ENCODE data around the gene TBC1D5. TPM values are rescaled to one million over a fixed set of nuclear protein-coding genes. Genes with fewer than 3 reads are reported as not detected.

Gene TBC1D5
- total RNA-seq, 2 experiments from 2014 or later: 54.4 to 57.2 TPM

GRCh38 chr3:17190353-17191078 lies 551.9 kb downstream of the TBC1D5 start:
- DNase-seq: no peak
- H3K36me3 Mint-ChIP-seq (ENCODE audit: low read depth): peaks cover 4% of the 10 kb centered on the region
- H3K9me3 Mint-ChIP-seq: no peaks in the 10 kb centered on the region
- no peak overlapping the region for H3K27ac Mint-ChIP-seq
- intact Hi-C loops (cut with micrococcal nuclease): no loop called here
- H3K4me3 Mint-ChIP-seq: no peak overlapping the region
- H3K27me3 Mint-ChIP-seq (ENCODE audit: low read depth): no peaks in the 10 kb centered on the region
- H3K4me1 Mint-ChIP-seq (ENCODE audit: low read depth): peaks cover 9% of the 10 kb centered on the region
- CTCF ChIA-PET: interaction anchor here (0.6 kb wide), 1 partner anchor 36 kb away, joined by 3 read pairs; no protein-coding TSS in a partner anchor

DNA sequence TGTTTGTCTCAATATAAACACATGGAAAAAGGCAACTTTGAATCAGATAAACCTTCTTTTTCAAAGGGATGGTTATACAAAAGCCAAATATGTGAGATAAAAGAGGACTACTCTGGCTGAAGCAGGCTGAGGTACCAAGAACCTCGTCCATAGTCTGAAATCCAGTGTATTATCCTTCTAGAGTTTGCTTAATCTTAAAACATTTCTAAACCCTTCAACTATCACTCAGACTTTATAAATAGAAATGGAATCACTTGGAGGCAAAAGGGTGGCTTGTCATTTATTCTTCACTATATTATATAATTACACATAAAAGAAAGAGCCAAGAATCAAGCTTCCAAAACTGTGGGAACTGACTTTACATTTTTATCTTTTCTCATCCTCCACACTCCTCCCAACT lies 554.1 kb downstream of the TBC1D5 start:
- peaks cover 10% of the 10 kb centered on the region for H3K4me1 Mint-ChIP-seq (ENCODE audit: low read depth)
- H3K36me3 Mint-ChIP-seq (ENCODE audit: low read depth): peaks cover 11% of the 10 kb centered on the region
- H3K4me3 Mint-ChIP-seq: no peak overlapping the region
- H3K27me3 Mint-ChIP-seq (ENCODE audit: low read depth): no peaks in the 10 kb centered on the region
- H3K27ac Mint-ChIP-seq: no peak overlapping the region
- H3K9me3 Mint-ChIP-seq: no peaks in the 10 kb centered on the region
- CTCF ChIA-PET: interaction anchor here (1.1 to 1.4 kb wide), 2 partner anchors 18 to 20 kb away, joined by 3 read pairs; no protein-coding TSS in a partner anchor
- intact Hi-C loops (cut with micrococcal nuclease): no loop called here
- DNase-seq: no peak

- Mint-ChIP-seq H3K9me3 (no peaks in the 10 kb centered on the region), H3K4me1 (ENCODE audit: low read depth) (peaks cover 15% of the 10 kb centered on the region), H3K36me3 (ENCODE audit: low read depth) (peaks cover 11% of the 10 kb centered on the region), H3K27ac (no peak overlapping the region), H3K27me3 (ENCODE audit: low read depth) (no peaks in the 10 kb centered on the region), H3K4me3 (no peak overlapping the region)
- intact Hi-C loops (cut with micrococcal nuclease): no loop called here
- CTCF ChIA-PET: interaction anchor here (1.4 kb wide), 1 partner anchor 17 kb away, joined by 3 read pairs; no protein-coding TSS in a partner anchor
- DNase-seq: no peak
These were observed 554.7 kb downstream of the TBC1D5 start for GRCh38 chr3:17187589-17188184.

DNA sequence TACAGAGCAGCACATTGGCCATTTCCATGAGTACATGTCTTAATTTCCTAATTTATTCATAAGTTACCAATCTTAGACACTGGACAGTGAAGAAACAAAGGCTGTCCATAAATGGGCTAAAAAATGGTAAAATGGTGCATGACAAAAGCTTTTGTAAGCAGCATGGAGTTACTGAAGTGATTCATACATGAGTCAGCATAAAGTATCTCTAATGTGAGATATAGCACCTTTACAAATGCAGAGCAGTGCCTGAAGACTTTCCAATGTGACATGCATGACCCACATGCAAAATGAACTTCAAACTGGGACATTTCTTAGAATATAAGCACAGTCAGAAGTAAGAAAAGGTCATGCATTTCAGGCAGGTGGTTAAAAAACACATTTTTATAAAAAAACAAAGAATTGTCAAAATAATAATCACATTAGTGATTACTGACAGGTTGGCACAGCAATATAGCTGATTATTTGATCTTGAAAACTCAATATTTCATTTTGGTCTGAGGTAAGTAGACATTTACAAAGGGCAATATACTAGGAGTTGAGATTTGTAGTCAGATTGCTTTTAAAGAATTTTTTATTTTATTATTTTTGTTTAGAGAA lies 558.4 kb downstream of the TBC1D5 start:
- H3K4me3 Mint-ChIP-seq: no peak overlapping the region
- intact Hi-C loops (cut with micrococcal nuclease): no loop called here
- H3K27ac Mint-ChIP-seq: no peak overlapping the region
- CTCF ChIA-PET: no interaction called here
- H3K9me3 Mint-ChIP-seq: no peaks in the 10 kb centered on the region
- DNase-seq: no peak
- no peaks in the 10 kb centered on the region for H3K27me3 Mint-ChIP-seq (ENCODE audit: low read depth)
- H3K36me3 Mint-ChIP-seq (ENCODE audit: low read depth): peaks cover 12% of the 10 kb centered on the region
- peaks cover 26% of the 10 kb centered on the region for H3K4me1 Mint-ChIP-seq (ENCODE audit: low read depth)

DNA sequence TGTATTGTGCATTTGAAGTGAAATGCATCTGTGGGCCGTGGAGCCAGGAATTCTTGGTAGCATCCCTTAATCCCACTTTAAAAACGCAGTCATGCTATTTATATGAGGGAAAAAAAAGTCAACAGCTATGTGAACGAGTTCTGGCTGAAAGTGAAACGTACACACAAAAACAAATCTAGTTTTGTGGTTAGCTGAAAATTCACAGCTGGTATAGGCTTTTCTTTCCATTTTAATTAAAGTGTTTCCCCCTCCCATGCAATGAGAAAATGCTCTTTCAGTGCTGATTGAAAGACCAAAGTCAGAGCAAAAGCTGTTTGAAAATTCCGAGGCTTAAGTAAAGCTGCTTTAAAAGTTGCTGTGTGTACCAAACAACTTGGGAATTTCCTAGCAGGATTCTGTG lies 560.3 kb downstream of the TBC1D5 start:
- peaks cover 15% of the 10 kb centered on the region for H3K36me3 Mint-ChIP-seq (ENCODE audit: low read depth)
- no peaks in the 10 kb centered on the region for H3K9me3 Mint-ChIP-seq
- CTCF ChIA-PET: interaction anchor here (0.8 kb wide), 1 partner anchor 30 kb away, joined by 3 read pairs; no protein-coding TSS in a partner anchor
- peaks cover 22% of the 10 kb centered on the region for H3K4me1 Mint-ChIP-seq (ENCODE audit: low read depth)
- H3K27ac Mint-ChIP-seq: no peak overlapping the region
- intact Hi-C loops (cut with micrococcal nuclease): loop anchor here (1.0 kb wide), 1 partner anchor 31 kb away; no protein-coding TSS in a partner anchor
- H3K27me3 Mint-ChIP-seq (ENCODE audit: low read depth): no peaks in the 10 kb centered on the region
- H3K4me3 Mint-ChIP-seq: no peak overlapping the region
- DNase-seq: no peak

GRCh38 chr3:17181413-17181907 lies 561.0 kb downstream of the TBC1D5 start:
- Mint-ChIP-seq H3K36me3 (ENCODE audit: low read depth) (peaks cover 16% of the 10 kb centered on the region), H3K9me3 (no peaks in the 10 kb centered on the region), H3K4me1 (ENCODE audit: low read depth) (peaks cover 22% of the 10 kb centered on the region), H3K27me3 (ENCODE audit: low read depth) (no peaks in the 10 kb centered on the region), H3K27ac (no peak overlapping the region), H3K4me3 (no peak overlapping the region)
- CTCF ChIA-PET: no interaction called here
- intact Hi-C loops (cut with micrococcal nuclease): no loop called here
- DNase-seq: no peak

DNA sequence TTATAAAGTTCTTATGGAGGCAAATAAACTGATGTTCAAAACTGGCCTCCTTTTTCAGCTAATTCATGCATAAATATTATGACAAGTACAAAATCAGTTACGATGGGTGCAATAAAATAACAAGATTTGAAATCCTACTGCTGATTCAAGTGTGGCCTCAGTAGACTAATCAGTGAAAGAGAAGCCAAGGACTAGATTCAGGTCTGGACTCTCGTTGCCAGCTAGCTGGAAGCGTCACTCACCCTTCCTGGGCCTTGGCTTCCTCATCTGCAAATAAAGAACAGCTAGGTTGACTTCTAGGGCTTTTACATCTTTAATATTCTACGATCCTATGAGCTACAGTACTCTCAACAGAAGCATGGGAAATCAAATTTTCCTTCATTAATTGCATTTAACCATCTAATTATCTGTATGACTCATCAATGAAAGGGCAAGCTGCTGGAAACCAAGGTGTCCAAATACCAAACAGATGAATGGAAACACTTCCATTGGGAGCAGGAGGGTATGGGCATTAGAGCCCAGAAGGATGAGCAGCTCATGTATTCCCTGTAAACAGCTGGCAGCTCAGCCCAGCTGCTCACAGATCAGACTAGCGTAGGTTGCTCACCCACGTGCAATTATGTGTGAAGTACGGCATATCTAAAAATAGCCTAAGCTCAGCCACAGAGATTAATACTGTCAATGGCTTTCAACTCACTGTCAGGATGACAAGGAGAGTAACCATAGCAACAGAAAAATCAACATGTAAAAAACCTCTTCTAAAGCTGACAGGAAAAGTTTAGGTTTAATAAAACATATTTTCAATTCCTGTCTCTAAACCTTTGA lies 562.8 kb downstream of the TBC1D5 start:
- no peaks in the 10 kb centered on the region for H3K27me3 Mint-ChIP-seq (ENCODE audit: low read depth)
- peaks cover 11% of the 10 kb centered on the region for H3K36me3 Mint-ChIP-seq (ENCODE audit: low read depth)
- peaks cover 22% of the 10 kb centered on the region for H3K4me1 Mint-ChIP-seq (ENCODE audit: low read depth)
- intact Hi-C loops (cut with micrococcal nuclease): no loop called here
- CTCF ChIA-PET: interaction anchor here (1.1 kb wide), 1 partner anchor 53 kb away, joined by 4 read pairs; no protein-coding TSS in a partner anchor
- H3K4me3 Mint-ChIP-seq: no peak overlapping the region
- H3K27ac Mint-ChIP-seq: no peak overlapping the region
- DNase-seq: no peak
- no peaks in the 10 kb centered on the region for H3K9me3 Mint-ChIP-seq

GRCh38 chr3:17176757-17177156 lies 565.7 kb downstream of the TBC1D5 start:
- CTCF ChIA-PET: interaction anchor here (0.7 kb wide), 1 partner anchor 206 kb away, joined by 4 read pairs; no protein-coding TSS in a partner anchor
- no peaks in the 10 kb centered on the region for H3K9me3 Mint-ChIP-seq
- intact Hi-C loops (cut with micrococcal nuclease): no loop called here
- H3K4me1 Mint-ChIP-seq (ENCODE audit: low read depth): peaks cover 5% of the 10 kb centered on the region
- peaks cover 7% of the 10 kb centered on the region for H3K36me3 Mint-ChIP-seq (ENCODE audit: low read depth)
- no peak overlapping the region for H3K27ac Mint-ChIP-seq
- no peak for DNase-seq
- no peaks in the 10 kb centered on the region for H3K27me3 Mint-ChIP-seq (ENCODE audit: low read depth)
- no peak overlapping the region for H3K4me3 Mint-ChIP-seq

DNA sequence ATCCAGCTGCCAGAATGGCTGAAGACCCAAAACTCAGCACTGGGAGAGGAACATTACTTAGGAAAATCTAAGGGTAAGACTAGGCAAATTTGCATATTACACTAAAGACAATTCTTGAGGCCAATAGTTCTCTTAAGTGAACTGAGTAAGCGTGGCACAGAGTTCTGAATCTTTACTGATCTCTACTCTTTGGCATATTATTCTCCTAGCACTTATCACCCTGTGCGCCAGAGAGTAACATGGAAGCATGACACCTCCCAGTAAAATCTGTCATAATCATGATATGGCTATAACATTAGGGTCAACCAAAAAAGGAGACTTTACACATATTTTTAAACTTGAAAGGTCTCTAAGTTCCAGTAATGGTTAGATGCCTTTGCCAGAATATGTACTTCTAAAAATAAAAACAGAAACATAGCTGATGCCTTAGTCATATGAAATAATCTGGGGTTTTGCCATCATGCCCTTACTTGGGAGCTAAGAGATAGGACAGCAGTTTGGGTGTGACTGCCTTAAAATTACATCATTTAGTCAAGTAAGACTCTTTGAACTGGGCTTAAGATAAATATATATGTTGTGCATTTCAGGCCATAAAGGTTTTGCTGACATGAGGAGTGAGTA lies 567.1 kb downstream of the TBC1D5 start:
- Mint-ChIP-seq H3K4me1 (ENCODE audit: low read depth) (peaks cover 3% of the 10 kb centered on the region), H3K4me3 (no peak overlapping the region), H3K36me3 (ENCODE audit: low read depth) (peaks cover 4% of the 10 kb centered on the region), H3K27me3 (ENCODE audit: low read depth) (no peaks in the 10 kb centered on the region), H3K27ac (no peak overlapping the region), H3K9me3 (no peaks in the 10 kb centered on the region)
- CTCF ChIA-PET: no interaction called here
- no peak for DNase-seq
- intact Hi-C loops (cut with micrococcal nuclease): no loop called here

- peak; percentile 38 for DNase-seq
- Mint-ChIP-seq H3K36me3 (ENCODE audit: low read depth) (peaks cover 11% of the 10 kb centered on the region), H3K9me3 (no peaks in the 10 kb centered on the region), H3K4me3 (no peak overlapping the region), H3K27me3 (ENCODE audit: low read depth) (no peaks in the 10 kb centered on the region), H3K27ac (no peak overlapping the region), H3K4me1 (ENCODE audit: low read depth) (no peaks in the 10 kb centered on the region)
- intact Hi-C loops (cut with micrococcal nuclease): no loop called here
- CTCF ChIA-PET: no interaction called here
These were observed 576.1 kb downstream of the TBC1D5 start for GRCh38 chr3:17166369-17166768.

- CTCF ChIA-PET: no interaction called here
- Mint-ChIP-seq H3K27ac (no peak overlapping the region), H3K4me3 (no peak overlapping the region), H3K9me3 (no peaks in the 10 kb centered on the region), H3K36me3 (ENCODE audit: low read depth) (peaks cover 16% of the 10 kb centered on the region), H3K27me3 (ENCODE audit: low read depth) (no peaks in the 10 kb centered on the region), H3K4me1 (ENCODE audit: low read depth) (peaks cover 6% of the 10 kb centered on the region)
- intact Hi-C loops (cut with micrococcal nuclease): no loop called here
- no peak for DNase-seq
These were observed 580.3 kb downstream of the TBC1D5 start for GRCh38 chr3:17162116-17162515.

Measured in activated naive CD4-positive, alpha-beta T cell treated with anti-CD3 and anti-CD28 coated beads for 36 hours (primary cell).